Naive B cell (primary cell): Measurements from ENCODE around the gene CBFA2T3. TPM values are rescaled to one million over a fixed set of nuclear protein-coding genes. Genes with fewer than 3 reads are reported as not detected.

Experiments
- ATAC-seq, 2 donors: fragments of 150-1000 bp; cut with Tn5 transposase; 2 replicates each; pipeline ENCODE4 v1.10.0; 2021; ENCODE audit warnings: low read depth in 2 of 2, mild to moderate bottlenecking in 2 of 2, moderate library complexity in 2 of 2
- DNase-seq: peaks from one replicate; pipeline ENCODE4 v3.0.0; 2022
- H3K27ac Mint-ChIP-seq, 6 donors: one replicate each; pipeline ENCODE4 v1.8.0; 2020 to 2022; ENCODE audit warnings: mild to moderate bottlenecking in 6 of 6, mixed read lengths in 6 of 6, moderate library complexity in 5 of 6, inconsistent platforms in 2 of 6
- H3K27me3 Mint-ChIP-seq, 3 donors: one replicate each; pipeline ENCODE4 v1.8.0; 2021 to 2022; ENCODE audit warnings: mixed read lengths in 3 of 3, mild to moderate bottlenecking in 1 of 3
- H3K36me3 Mint-ChIP-seq, 2 donors: one replicate each; pipeline ENCODE4 v1.8.0; 2020 to 2022; ENCODE audit warnings: mixed read lengths in 2 of 2, inconsistent platforms in 1 of 2, mild to moderate bottlenecking in 1 of 2
- H3K4me1 Mint-ChIP-seq, 3 donors: one replicate each; pipeline ENCODE4 v1.8.0; 2020 to 2022; ENCODE audit warnings: mixed read lengths in 3 of 3, inconsistent platforms in 1 of 3, mild to moderate bottlenecking in 1 of 3, moderate library complexity in 1 of 3
- H3K4me3 Mint-ChIP-seq, 8 donors: one replicate each; pipeline ENCODE4 v1.8.0; 2020 to 2022; ENCODE audit warnings: mild to moderate bottlenecking in 8 of 8, mixed read lengths in 8 of 8, moderate library complexity in 8 of 8, inconsistent platforms in 2 of 8
- H3K9me3 Mint-ChIP-seq, 7 donors: one replicate each; pipeline ENCODE4 v1.8.0; 2020 to 2022; ENCODE audit warnings: mixed read lengths in 7 of 7, mild to moderate bottlenecking in 5 of 7, inconsistent platforms in 2 of 7, moderate library complexity in 1 of 7
- polyA plus RNA-seq, 6 donors: library from polyadenylated mRNA; unstranded; fragments of 300-500 nt; fragmentation: Illumina TruSeq; gene quantifications; one replicate each; pipeline ENCODE4 v1.2.3, GENCODE V29; 2021; ENCODE audit warnings: low read depth in 6 of 6

The CBFA2T3 gene
- polyA plus RNA-seq, 6 donors from 2014 or later: 0.14 to 19.0 (median 10.0) TPM

DNA sequence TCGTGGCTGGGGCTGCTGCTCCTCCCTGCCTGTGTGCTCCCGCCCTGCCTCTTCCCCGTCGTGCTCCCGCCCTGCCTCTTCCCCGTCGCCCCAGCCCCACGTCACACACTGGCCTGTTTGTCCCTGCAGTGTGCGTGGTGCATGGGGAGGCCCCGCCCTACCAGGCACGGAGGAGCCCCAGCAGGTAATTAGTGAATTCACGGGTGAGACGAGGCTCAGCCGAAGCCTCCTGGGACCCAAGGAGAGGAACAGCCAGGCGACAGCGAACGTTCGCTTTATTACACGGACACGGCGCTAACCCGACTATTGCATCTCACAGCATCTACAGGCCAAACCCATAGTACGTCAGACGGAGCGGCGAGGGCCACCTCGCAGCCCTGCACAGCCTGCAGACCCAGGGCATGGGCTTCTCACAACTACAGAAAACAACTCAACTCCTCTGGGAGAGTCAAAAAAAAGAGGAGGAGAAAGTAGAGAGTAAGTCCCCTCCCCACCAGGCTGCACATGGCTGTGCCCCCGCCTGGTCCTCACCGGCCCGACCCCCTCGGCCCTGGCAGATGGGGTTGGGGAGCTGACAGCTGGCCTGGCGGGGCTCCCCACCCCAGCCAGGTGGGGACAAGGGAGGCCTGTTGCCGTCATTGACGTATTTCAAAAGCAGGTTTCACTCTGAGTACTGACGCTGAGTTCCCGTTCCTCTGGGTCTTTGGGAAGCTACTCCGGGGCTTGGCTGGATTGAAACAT lies 106.2 kb downstream of the CBFA2T3 start:
- Mint-ChIP-seq H3K4me1 (peaks cover 9 to 12% (median 11%) of the 10 kb centered on the region in 3 donors), H3K36me3 (peaks cover 0 to 6% of the 10 kb centered on the region in 2 donors), H3K27me3 (peaks cover 0 to 25% (median 8%) of the 10 kb centered on the region in 3 donors), H3K27ac (peak overlapping the region in 5 of 6 donors; percentile 24 to 78 (median 66)), H3K9me3 (peaks cover 0 to under 1% (median 0%) of the 10 kb centered on the region in 7 donors), H3K4me3 (peak overlapping the region in 7 of 8 donors; percentile 20 to 76 (median 57))
- DNase-seq: peak; percentile 29
- peak; percentile 68 to 69 for ATAC-seq

DNA sequence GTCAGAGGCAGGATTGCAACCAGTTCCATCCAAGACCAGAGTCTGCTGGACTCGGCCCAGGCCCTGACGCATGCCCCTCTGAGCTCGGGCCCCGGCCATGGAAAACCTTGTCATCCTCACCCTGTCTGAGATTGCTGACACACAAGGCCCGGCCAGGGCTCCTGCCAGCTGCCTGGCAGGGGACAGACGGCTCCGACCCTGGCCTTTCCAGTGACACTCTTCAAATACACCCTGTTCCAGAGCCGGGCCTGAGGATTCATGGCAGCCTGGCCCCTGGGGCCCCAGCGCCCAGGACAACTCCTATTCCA lies 107.4 kb downstream of the CBFA2T3 start:
- no peak overlapping the region for H3K4me3 Mint-ChIP-seq
- H3K27ac Mint-ChIP-seq: no peak overlapping the region
- H3K27me3 Mint-ChIP-seq: peaks cover 0 to 25% (median 8%) of the 10 kb centered on the region in 3 donors
- no peak for ATAC-seq
- H3K9me3 Mint-ChIP-seq: no peaks in the 10 kb centered on the region
- no peak for DNase-seq
- peaks cover 9 to 12% (median 10%) of the 10 kb centered on the region in 3 donors for H3K4me1 Mint-ChIP-seq
- no peaks in the 10 kb centered on the region for H3K36me3 Mint-ChIP-seq

DNA sequence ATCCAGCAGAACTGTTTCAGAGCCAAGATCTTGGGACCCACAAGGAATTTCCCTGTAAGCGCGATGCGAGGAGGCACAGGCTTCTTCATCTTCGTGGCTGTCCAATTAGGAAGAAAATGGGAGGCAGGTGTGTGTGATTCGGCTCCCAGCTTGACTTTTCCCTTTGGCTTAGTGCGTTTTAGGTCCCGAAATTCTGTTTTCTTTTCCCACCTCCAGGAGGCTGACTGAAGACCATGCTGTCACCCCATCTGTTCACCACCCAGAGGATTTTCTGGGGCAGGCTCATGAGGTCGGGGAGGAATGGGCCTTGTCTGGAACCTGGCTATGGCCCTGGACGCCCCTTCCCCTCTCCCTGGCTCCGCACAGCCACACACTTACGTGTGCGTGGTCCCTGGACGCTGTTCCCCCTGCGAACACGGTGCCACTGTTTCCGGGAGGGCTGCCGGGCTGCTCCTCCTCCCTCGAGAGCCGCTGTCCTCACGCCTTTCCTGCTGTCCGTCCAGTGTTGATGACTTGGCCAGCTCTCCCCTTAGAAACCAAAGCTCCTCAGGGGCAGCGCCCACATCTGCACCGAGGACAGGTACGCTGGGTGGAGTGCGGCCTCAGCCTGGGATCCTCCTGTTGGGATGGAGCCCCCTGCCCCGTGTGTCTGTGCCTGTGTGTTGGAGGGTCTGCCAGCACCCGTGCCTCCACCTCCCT lies 107.9 kb downstream of the CBFA2T3 start:
- peaks cover 9 to 12% (median 10%) of the 10 kb centered on the region in 3 donors for H3K4me1 Mint-ChIP-seq
- no peak overlapping the region for H3K4me3 Mint-ChIP-seq
- peak overlapping the region in 1 of 6 donors; percentile 12 for H3K27ac Mint-ChIP-seq
- ATAC-seq: no peak
- peaks cover 0 to 25% (median 8%) of the 10 kb centered on the region in 3 donors for H3K27me3 Mint-ChIP-seq
- no peaks in the 10 kb centered on the region for H3K36me3 Mint-ChIP-seq
- no peaks in the 10 kb centered on the region for H3K9me3 Mint-ChIP-seq
- DNase-seq: no peak

DNA sequence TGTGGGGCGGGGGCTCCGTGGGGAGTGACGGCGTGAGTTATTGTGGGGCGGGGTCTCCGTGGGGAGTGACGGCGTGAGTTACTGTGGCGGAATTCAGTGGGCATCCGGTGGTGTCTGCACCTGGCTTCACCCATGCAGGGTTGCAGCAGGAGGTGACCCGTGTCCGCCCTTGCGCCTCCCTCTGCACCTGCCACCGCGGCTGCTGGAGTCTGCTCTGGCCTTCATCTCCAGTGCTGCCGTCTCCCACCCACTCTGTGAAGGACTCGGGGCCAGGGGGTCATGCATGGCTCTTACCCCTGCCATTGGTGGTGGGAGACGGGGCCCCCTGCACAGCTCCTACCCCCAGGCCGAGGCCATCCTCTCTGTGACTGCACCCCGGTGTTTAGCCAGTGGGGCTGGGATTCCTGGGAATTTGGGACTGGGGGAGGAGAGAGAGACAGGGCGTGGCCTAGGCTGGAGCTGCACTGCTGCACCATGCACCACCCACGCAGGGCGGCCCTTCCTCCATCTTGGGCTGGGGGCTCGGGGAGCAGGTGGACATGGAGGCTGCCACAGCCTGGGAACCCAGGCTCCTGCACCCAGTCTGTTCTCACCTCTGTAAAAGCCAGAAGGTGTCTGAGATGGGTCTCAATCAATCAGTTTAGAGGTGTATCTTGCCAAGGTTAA lies 109.3 kb downstream of the CBFA2T3 start:
- H3K4me3 Mint-ChIP-seq: no peak overlapping the region
- peaks cover 0 to 25% (median 8%) of the 10 kb centered on the region in 3 donors for H3K27me3 Mint-ChIP-seq
- peak overlapping the region in 1 of 6 donors; percentile 20 for H3K27ac Mint-ChIP-seq
- no peaks in the 10 kb centered on the region for H3K9me3 Mint-ChIP-seq
- DNase-seq: no peak
- no peaks in the 10 kb centered on the region for H3K36me3 Mint-ChIP-seq
- H3K4me1 Mint-ChIP-seq: peaks cover 9 to 12% (median 10%) of the 10 kb centered on the region in 3 donors
- no peak for ATAC-seq

DNA sequence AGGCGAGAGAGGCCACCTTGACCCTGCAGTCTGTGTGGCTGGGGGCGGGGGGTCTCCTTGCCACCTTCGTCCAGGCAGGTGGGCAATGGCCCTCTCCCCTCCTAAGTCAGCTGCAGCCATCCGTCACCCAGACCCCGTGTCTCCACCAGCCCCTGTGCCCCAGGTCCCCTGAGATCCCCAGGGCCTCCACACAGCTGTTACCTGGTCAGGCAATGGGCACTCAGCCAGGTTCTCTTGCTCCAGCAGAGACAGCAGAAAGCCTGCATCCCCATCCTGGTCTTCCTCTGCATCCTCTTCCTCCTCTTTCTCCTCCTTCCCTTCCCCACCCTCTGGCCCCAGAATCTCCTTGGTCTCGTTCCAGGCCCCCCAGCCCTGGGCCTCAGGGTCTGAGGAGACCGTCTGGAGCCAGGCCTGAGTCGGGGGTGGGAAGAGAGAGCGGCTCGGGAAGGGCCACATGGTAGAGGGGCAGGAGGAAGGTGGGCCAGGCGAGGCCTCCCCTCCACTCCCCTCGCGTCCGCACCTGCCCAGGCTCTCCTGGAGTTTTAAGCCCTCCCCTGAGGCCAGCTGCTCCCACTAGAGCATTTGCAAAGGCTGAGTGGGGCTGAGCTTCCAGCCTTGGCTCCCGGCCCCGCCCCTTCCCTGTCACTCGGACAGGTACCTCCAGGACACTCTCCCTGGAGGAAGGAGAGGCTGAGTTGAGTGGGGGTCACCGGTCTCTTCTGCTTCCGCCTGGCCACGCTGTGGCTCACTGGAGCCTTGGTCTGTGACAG lies 110.7 kb downstream of the CBFA2T3 start, which contains the start of gene PABPN1L:
Gene PABPN1L (minus strand): TSS at position 510 of the 770 bp plus-strand sequence. CDS start 54 bp downstream, at position 456.
- Mint-ChIP-seq H3K36me3 (no peaks in the 10 kb centered on the region), H3K4me1 (peaks cover 9 to 11% (median 9%) of the 10 kb centered on the region in 3 donors), H3K9me3 (no peaks in the 10 kb centered on the region), H3K27me3 (peaks cover 0 to 25% (median 8%) of the 10 kb centered on the region in 3 donors), H3K27ac (peak within 1 kb of the TSS in 2 of 6 donors; percentile 20 to 47), H3K4me3 (peak within 1 kb of the TSS in 1 of 8 donors; percentile 75)
- ATAC-seq (no peak), DNase-seq (no peak)

DNA sequence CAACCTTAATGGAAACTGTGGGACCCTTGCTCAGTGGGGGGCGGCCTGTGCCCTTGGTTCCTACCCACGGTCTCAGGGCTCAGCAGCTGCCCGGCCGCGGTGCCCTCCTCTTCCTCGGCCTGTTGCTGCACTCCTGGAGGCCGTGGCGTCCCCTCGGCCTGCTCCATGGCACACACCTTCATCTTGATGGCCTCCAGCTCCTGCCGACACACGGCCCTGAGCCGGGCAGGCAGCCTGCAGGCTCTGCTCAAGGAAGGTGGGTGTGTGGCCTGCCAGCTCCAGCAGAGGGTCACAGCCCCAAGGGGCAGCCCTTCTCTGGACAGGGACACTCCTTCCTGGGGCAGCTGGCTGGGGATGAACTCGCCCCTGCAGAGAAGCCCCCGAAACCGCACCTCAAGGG lies 111.3 kb downstream of the CBFA2T3 start:
- peaks cover 3 to 5% (median 5%) of the 10 kb centered on the region in 3 donors for H3K4me1 Mint-ChIP-seq
- DNase-seq (no peak), ATAC-seq (no peak)
- no peak overlapping the region for H3K4me3 Mint-ChIP-seq
- peaks cover 0 to 20% (median 3%) of the 10 kb centered on the region in 3 donors for H3K27me3 Mint-ChIP-seq
- H3K9me3 Mint-ChIP-seq: no peaks in the 10 kb centered on the region
- H3K27ac Mint-ChIP-seq: no peak overlapping the region
- H3K36me3 Mint-ChIP-seq: no peaks in the 10 kb centered on the region

DNA sequence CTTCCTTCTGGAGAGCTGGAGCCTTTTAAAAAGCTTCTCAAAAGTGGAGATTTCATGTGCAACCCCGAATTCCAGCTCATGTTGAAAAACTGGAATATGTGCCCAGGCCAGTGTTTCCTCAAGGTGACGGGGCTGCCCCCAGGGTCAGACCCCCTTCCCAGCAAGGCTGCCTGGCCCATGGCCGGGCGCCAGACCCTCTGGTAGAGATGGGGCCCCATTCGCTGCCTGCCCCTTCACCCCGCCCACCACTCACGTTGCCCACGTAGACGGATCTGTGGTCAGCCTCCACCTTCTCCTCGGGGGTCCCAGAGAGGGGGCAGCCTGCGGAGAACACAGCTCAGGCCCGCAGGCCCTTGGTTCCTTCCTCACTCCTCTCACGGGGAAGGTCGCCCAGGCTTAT lies 111.7 kb downstream of the CBFA2T3 start:
- no peaks in the 10 kb centered on the region for H3K36me3 Mint-ChIP-seq
- DNase-seq: no peak
- peaks cover 0 to under 1% (median under 1%) of the 10 kb centered on the region in 3 donors for H3K4me1 Mint-ChIP-seq
- H3K9me3 Mint-ChIP-seq: no peaks in the 10 kb centered on the region
- peaks cover 0 to 16% (median 0%) of the 10 kb centered on the region in 3 donors for H3K27me3 Mint-ChIP-seq
- H3K4me3 Mint-ChIP-seq: no peak overlapping the region
- no peak overlapping the region for H3K27ac Mint-ChIP-seq
- no peak for ATAC-seq

DNA sequence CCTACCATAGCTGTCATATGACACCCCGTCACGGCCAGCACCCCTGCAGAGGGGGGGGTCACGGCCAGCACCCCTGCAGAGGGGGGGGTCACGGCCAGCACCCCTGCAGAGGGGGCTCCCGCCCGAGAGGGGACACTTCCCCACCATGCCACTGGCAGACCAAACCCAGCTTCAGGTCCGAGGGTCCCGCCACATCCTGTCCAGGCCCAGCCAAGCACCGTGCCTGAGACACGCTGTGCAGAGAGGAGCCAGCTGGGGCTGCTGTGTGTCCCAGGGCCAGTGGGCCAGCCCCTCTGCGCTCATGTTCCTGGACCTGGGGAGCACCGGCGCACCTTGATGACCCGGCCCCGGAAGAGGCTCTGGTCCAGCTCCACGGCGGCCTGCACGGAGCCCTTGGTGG lies 112.5 kb downstream of the CBFA2T3 start:
- Mint-ChIP-seq H3K27ac (no peak overlapping the region), H3K4me1 (no peaks in the 10 kb centered on the region), H3K9me3 (no peaks in the 10 kb centered on the region), H3K27me3 (peaks cover 0 to 9% (median 0%) of the 10 kb centered on the region in 3 donors), H3K4me3 (no peak overlapping the region), H3K36me3 (no peaks in the 10 kb centered on the region)
- no peak for DNase-seq
- no peak for ATAC-seq

DNA sequence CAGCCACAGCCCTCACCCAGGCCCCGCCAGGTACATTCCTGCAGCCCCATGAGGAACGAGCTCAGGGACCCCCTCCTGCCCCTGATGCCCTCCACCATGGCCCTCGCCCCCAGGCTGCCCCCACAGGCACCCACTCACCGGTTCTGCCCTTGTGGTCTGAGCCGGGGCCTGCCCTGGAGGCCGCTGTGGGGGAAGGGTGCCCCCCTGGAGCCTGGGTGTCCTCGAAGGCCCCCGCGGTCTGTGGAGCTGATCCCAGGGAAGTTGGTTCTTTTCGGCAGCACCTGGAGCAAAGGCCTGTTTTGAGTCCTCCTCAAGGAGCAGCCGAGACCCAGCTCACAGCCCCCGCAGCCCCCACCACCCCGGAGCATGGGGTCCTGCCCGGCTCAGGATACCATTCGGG lies 112.9 kb downstream of the CBFA2T3 start:
- Mint-ChIP-seq H3K36me3 (no peaks in the 10 kb centered on the region), H3K27me3 (peaks cover 0 to 5% (median 0%) of the 10 kb centered on the region in 3 donors), H3K9me3 (no peaks in the 10 kb centered on the region), H3K4me1 (no peaks in the 10 kb centered on the region), H3K4me3 (no peak overlapping the region), H3K27ac (no peak overlapping the region)
- ATAC-seq (no peak), DNase-seq (no peak)

DNA sequence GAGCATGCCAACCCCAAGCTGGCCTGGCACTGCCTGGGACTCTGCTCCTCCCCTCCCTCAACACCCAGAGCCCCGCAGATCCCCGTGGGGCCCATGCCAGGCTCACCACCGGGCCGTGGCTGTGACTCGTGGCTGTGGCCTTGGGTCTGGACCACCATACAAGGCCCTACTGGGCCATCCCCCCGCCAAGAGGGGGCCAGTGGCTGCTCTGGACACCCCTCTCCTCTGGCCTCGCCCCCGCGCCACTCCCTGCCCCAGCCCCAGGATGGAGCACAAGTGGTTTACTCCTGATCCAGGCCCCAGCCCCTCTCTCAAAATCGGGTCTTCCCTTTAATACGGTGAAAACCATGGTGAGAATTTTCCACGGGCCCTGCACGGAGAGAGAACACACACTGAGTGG lies 113.6 kb downstream of the CBFA2T3 start:
- H3K27ac Mint-ChIP-seq: no peak overlapping the region
- no peak overlapping the region for H3K4me3 Mint-ChIP-seq
- peaks cover 2 to 4% (median 4%) of the 10 kb centered on the region in 3 donors for H3K4me1 Mint-ChIP-seq
- peaks cover 0 to 3% (median 0%) of the 10 kb centered on the region in 3 donors for H3K27me3 Mint-ChIP-seq
- no peaks in the 10 kb centered on the region for H3K36me3 Mint-ChIP-seq
- ATAC-seq: no peak
- no peaks in the 10 kb centered on the region for H3K9me3 Mint-ChIP-seq
- DNase-seq: no peak

DNA sequence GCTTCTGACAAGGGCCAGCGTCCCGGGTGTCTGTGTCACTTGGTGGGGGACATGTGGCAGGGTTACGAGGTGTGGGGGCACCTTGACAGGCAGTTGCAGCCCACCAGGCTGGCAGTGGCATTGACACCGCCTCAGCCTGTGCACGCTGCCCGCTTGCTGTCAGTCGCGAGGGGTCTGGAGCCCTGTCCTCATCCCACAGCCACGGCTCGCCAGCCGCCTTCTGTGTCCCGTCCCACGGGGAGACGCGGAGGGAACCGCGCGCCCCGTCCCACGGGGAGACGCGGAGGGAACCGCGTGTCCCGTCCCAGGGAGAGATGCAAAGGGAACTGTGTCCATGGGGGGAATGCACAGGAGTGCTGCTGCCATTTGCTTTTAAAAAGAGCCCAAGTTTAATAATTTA lies 114.0 kb downstream of the CBFA2T3 start:
- no peak overlapping the region for H3K4me3 Mint-ChIP-seq
- H3K27ac Mint-ChIP-seq: no peak overlapping the region
- H3K27me3 Mint-ChIP-seq: no peaks in the 10 kb centered on the region
- no peaks in the 10 kb centered on the region for H3K36me3 Mint-ChIP-seq
- no peaks in the 10 kb centered on the region for H3K9me3 Mint-ChIP-seq
- ATAC-seq: no peak
- H3K4me1 Mint-ChIP-seq: peaks cover 7 to 9% (median 8%) of the 10 kb centered on the region in 3 donors
- DNase-seq: no peak

DNA sequence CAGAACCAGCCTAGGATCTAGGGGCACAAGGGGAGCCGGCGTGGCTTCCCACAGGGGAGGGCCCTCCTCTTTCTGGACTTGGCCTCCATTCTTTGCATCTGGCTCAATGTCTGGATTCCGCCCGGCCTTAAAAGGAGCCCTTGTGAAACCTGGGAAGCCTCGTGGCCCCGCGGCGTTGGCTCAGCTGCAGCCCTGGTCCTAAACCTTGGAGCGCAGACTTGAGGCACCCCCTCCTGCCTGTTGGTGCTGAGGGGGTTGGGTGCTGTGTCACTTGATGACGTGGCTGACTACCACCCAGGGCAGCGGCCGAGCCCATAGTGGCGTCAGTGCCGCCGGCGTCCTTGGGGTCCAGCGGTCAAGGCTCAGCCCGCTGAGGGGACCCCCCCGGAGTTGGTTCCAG lies 115.6 kb downstream of the CBFA2T3 start:
- H3K4me1 Mint-ChIP-seq: peaks cover 12 to 15% (median 14%) of the 10 kb centered on the region in 3 donors
- no peak overlapping the region for H3K27ac Mint-ChIP-seq
- H3K27me3 Mint-ChIP-seq: no peaks in the 10 kb centered on the region
- ATAC-seq (no peak), DNase-seq (no peak)
- H3K4me3 Mint-ChIP-seq: peak overlapping the region in 1 of 8 donors; percentile 70
- H3K9me3 Mint-ChIP-seq: no peaks in the 10 kb centered on the region
- no peaks in the 10 kb centered on the region for H3K36me3 Mint-ChIP-seq
